ENCODE results near the gene ATP6V0C. TPM values are rescaled to one million over a fixed set of nuclear protein-coding genes. Genes with fewer than 3 reads are reported as not detected.
A peak's percentile ranks its signal among the peaks of the same experiment; 100 is the strongest.

The ATP6V0C gene
- total and polyA plus RNA-seq, 2 of the 13 experiments (the other 11 are each of a cell fraction or from before 2014, with no cell fraction given) = 10.4 to 20.1 TPM

DNA sequence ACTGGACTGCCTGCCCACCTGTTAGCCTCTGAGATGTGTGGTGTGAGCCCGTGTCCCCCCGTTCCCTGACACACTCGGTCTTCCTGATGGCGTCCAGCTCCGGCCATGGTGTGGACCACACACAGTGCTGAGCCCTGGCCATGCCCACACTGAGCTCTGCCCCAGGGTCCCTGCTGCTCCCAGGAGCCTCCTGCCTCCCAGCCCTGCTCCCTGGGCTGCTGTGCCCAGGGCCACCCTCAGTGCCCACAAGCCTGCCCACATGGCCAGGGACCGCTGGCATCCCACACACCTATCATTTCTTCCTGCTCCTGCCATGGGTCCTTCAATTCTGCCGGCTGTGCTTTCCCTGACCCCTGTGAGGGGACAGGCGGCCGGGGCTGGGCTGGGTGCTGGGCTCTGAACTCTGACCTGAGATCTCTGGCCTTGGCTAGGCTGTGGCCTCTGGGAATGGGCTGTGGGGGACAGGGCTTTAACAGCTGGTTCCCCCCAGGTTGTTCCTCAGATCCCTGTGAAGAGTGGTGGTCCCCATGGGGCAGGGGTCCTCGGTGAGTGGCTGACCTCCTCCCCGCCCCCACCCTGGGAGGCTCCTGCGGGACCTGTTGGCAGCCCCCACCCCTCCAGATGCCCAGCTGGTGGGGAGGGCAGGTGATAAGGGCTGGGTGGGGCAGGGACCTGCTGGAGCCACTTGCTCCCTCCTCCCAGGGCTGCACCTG is 13.5 kb downstream of the ATP6V0C start:
- H2AFZ ChIP-seq (ENCODE audit: low read length) = no peak overlapping the region
- intact Hi-C loops (cut with micrococcal nuclease; ENCODE audit: unreplicated experiment) (no loop called here), in situ Hi-C loops (cut with HindIII; ENCODE audit: extremely low pct_ligation_motif_present, low pct_unique_long_range_greater_than_20kb) (no loop called here)
- 33% methylated on average over 4 of the region's 12 CpGs for WGBS (ENCODE audit: low lambda C conversion rate)
- H3K4me1 ChIP-seq (ENCODE audit: insufficient read depth, low read length) = peaks cover 66% of the 10 kb centered on the region
- H3K4me2 ChIP-seq (ENCODE audit: low read depth, low read length) = peak overlapping the region; percentile 53; the same call in 1 of the 2 replicates
- peaks cover 12 to 46% of the 10 kb centered on the region in 2 experiments for H3K36me3 ChIP-seq (replicated peaks in 1 of 2; ENCODE audit: control insufficient read depth in 1 of 2, insufficient read depth in 2 of 2, low read length in 2 of 2)
- no peak for ATAC-seq
- peaks cover 27% of the 10 kb centered on the region for H3K79me2 ChIP-seq (ENCODE audit: insufficient read depth, low read length)
- no TSS peak for BruUV-seq (replicated peaks)
- H3K9ac ChIP-seq (ENCODE audit: insufficient read depth, low read depth, low read length) = peak overlapping the region; percentile 43; the same call in 1 of the 2 replicates
- no peaks in the 10 kb centered on the region for H3K9me3 ChIP-seq (ENCODE audit: low read length)
- DNase-seq (ENCODE audit: low spot score) = no peak
- H3K4me3 ChIP-seq (replicated peaks in 1 of 3; ENCODE audit: insufficient read depth in 1 of 3, low read depth in 2 of 3, low read length in 3 of 3) = peak overlapping the region in 1 of 3 experiments; percentile 37; a peak in 1 of 6 replicates
- H3K27me3 ChIP-seq (ENCODE audit: control insufficient read depth in 1 of 2, insufficient read depth in 2 of 2, low read length in 2 of 2) = no peaks in the 10 kb centered on the region
- peak overlapping the region; percentile 47 for H3K27ac ChIP-seq (ENCODE audit: extremely low read length, insufficient read depth, low read length)
- no peak for FAIRE-seq
- ChIA-PET POLR2A (no interaction called here), CTCF (ENCODE audit: low intra/inter-chr PET ratio, low total read pairs) (no interaction called here)
- no peaks in the 10 kb centered on the region for H4K20me1 ChIP-seq (ENCODE audit: insufficient read depth, low read length)
- TF ChIP-seq POLR2A (IDR thresholded peaks at IDR 0.05; ENCODE audit: insufficient read depth in 1 of 2, low read depth in 2 of 2, low read length in 2 of 2) = peak in 1 of 2 experiments; percentile 40; a peak in 1 of 4 replicates
- no peak for TF ChIP-seq ZNF207 (IDR thresholded peaks at IDR 0.05; ENCODE audit: borderline replicate concordance)
- TF ChIP-seq, protein P1, sequence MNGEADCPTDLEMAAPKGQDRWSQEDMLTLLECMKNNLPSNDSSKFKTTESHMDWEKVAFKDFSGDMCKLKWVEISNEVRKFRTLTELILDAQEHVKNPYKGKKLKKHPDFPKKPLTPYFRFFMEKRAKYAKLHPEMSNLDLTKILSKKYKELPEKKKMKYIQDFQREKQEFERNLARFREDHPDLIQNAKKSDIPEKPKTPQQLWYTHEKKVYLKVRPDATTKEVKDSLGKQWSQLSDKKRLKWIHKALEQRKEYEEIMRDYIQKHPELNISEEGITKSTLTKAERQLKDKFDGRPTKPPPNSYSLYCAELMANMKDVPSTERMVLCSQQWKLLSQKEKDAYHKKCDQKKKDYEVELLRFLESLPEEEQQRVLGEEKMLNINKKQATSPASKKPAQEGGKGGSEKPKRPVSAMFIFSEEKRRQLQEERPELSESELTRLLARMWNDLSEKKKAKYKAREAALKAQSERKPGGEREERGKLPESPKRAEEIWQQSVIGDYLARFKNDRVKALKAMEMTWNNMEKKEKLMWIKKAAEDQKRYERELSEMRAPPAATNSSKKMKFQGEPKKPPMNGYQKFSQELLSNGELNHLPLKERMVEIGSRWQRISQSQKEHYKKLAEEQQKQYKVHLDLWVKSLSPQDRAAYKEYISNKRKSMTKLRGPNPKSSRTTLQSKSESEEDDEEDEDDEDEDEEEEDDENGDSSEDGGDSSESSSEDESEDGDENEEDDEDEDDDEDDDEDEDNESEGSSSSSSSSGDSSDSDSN (CRISPR knock-in tag; IDR thresholded peaks at IDR 0.05) = peak; percentile 23; the same call in 1 of the 2 replicates
- TF ChIP-seq HOXA5 (CRISPR knock-in tag; IDR thresholded peaks at IDR 0.05) = no peak
- TF ChIP-seq RBM22 (optimal IDR thresholded peaks at IDR 0.05; ENCODE audit: low read length) = no peak
- no peak for TF ChIP-seq KLF13 (CRISPR knock-in tag; IDR thresholded peaks at IDR 0.05)
- TF ChIP-seq, protein P2, sequence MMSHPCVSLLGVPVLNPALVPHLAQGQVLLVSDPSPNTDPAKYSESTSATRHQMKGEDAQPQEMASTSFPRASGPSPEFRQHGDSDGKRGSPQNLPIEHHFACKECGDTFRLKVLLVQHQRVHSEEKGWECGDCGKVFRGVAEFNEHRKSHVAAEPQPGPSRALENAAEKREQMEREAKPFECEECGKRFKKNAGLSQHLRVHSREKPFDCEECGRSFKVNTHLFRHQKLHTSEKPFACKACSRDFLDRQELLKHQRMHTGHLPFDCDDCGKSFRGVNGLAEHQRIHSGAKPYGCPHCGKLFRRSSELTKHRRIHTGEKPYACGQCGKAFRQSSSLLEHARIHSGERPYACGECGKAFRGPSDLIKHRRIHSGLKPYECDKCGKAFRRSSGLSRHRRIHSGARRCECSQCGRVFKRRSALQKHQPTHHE (CRISPR knock-in tag; IDR thresholded peaks at IDR 0.05; ENCODE audit: borderline replicate concordance) = no peak
- TF ChIP-seq POGZ (CRISPR knock-in tag; IDR thresholded peaks at IDR 0.05) = no peak
- no peak for TF ChIP-seq IKZF1 (IDR thresholded peaks at IDR 0.05)
- TF ChIP-seq, protein P3, sequence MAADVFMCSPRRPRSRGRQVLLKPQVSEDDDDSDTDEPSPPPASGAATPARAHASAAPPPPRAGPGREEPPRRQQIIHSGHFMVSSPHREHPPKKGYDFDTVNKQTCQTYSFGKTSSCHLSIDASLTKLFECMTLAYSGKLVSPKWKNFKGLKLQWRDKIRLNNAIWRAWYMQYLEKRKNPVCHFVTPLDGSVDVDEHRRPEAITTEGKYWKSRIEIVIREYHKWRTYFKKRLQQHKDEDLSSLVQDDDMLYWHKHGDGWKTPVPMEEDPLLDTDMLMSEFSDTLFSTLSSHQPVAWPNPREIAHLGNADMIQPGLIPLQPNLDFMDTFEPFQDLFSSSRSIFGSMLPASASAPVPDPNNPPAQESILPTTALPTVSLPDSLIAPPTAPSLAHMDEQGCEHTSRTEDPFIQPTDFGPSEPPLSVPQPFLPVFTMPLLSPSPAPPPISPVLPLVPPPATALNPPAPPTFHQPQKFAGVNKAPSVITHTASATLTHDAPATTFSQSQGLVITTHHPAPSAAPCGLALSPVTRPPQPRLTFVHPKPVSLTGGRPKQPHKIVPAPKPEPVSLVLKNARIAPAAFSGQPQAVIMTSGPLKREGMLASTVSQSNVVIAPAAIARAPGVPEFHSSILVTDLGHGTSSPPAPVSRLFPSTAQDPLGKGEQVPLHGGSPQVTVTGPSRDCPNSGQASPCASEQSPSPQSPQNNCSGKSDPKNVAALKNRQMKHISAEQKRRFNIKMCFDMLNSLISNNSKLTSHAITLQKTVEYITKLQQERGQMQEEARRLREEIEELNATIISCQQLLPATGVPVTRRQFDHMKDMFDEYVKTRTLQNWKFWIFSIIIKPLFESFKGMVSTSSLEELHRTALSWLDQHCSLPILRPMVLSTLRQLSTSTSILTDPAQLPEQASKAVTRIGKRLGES (CRISPR knock-in tag; IDR thresholded peaks at IDR 0.05; ENCODE audit: borderline replicate concordance) = no peak
- TF ChIP-seq, protein P4, sequence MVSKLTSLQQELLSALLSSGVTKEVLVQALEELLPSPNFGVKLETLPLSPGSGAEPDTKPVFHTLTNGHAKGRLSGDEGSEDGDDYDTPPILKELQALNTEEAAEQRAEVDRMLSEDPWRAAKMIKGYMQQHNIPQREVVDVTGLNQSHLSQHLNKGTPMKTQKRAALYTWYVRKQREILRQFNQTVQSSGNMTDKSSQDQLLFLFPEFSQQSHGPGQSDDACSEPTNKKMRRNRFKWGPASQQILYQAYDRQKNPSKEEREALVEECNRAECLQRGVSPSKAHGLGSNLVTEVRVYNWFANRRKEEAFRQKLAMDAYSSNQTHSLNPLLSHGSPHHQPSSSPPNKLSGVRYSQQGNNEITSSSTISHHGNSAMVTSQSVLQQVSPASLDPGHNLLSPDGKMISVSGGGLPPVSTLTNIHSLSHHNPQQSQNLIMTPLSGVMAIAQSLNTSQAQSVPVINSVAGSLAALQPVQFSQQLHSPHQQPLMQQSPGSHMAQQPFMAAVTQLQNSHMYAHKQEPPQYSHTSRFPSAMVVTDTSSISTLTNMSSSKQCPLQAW (CRISPR knock-in tag; IDR thresholded peaks at IDR 0.05) = no peak
- no peak for TF ChIP-seq GZF1 (CRISPR knock-in tag; IDR thresholded peaks at IDR 0.05)
- TF ChIP-seq, protein P5, sequence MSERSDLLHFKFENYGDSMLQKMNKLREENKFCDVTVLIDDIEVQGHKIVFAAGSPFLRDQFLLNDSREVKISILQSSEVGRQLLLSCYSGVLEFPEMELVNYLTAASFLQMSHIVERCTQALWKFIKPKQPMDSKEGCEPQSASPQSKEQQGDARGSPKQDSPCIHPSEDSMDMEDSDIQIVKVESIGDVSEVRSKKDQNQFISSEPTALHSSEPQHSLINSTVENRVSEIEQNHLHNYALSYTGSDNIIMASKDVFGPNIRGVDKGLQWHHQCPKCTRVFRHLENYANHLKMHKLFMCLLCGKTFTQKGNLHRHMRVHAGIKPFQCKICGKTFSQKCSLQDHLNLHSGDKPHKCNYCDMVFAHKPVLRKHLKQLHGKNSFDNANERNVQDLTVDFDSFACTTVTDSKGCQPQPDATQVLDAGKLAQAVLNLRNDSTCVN (CRISPR knock-in tag; IDR thresholded peaks at IDR 0.05; ENCODE audit: borderline replicate concordance) = no peak
- no peak for TF ChIP-seq NR3C1 (CRISPR knock-in tag; IDR thresholded peaks at IDR 0.05)
- no peak for TF ChIP-seq HIVEP1 (CRISPR knock-in tag; IDR thresholded peaks at IDR 0.05)
